Neural progenitor cell (in vitro differentiated cells): Measurements from ENCODE around the gene URI1.

Source experiments
- EZH2 ChIP-seq: fragments of 200-600 bp; sonication (generic); IDR thresholded peaks from 2 replicates; pipeline ENCODE4 v1.6.1; 2017; ENCODE audit warnings: antibody characterized with exemption, mild to moderate bottlenecking, moderate library complexity
- EZH2phosphoT487 ChIP-seq: fragments of 200-600 bp; sonication (generic); IDR thresholded peaks from 2 replicates; pipeline ENCODE4 v1.6.1; 2017; ENCODE audit warnings: antibody characterized with exemption
- TF ChIP-seq, protein P1 (sequence below): fragments of 200-600 bp; sonication (generic); IDR thresholded peaks from 2 replicates; pipeline ENCODE4 v1.5.1; 2017; ENCODE audit warnings: antibody characterized with exemption, mild to moderate bottlenecking

DNA sequence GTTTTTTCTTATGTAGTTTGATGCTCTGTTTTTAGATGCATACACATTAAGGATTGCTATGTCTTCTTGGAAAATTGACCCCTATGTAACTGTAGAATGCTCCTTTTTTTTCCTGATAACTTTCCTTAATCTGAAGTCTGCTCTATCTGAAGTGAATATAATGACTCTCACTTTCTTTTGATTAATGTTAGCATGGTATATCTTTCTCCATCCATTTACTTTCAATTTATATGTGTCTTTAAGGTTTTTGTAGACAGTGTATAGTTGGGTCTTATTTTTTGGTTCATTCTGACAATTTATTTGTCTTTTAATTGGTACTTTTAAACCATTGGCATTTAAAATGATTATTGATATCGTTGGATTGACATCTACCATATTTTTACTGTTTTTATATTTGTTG, 92.3 kb downstream of the URI1 start:
- TF ChIP-seq, protein P1, sequence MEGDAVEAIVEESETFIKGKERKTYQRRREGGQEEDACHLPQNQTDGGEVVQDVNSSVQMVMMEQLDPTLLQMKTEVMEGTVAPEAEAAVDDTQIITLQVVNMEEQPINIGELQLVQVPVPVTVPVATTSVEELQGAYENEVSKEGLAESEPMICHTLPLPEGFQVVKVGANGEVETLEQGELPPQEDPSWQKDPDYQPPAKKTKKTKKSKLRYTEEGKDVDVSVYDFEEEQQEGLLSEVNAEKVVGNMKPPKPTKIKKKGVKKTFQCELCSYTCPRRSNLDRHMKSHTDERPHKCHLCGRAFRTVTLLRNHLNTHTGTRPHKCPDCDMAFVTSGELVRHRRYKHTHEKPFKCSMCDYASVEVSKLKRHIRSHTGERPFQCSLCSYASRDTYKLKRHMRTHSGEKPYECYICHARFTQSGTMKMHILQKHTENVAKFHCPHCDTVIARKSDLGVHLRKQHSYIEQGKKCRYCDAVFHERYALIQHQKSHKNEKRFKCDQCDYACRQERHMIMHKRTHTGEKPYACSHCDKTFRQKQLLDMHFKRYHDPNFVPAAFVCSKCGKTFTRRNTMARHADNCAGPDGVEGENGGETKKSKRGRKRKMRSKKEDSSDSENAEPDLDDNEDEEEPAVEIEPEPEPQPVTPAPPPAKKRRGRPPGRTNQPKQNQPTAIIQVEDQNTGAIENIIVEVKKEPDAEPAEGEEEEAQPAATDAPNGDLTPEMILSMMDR = no peak
- TF ChIP-seq EZH2phosphoT487 (no peak), EZH2 (no peak)
